GM21423 (cell line): ENCODE results near the gene PRPF38B.
"Not testable (repeated sequence)": the region's sequence is repeated elsewhere in the genome, so short reads cannot be mapped to it uniquely, and the experiment has no call there.

Experiments used
- ATAC-seq: cut with Tn5 transposase; IDR thresholded peaks from one replicate; pipeline ENCODE4 v1.9.1; 2021; ENCODE audit warnings: mild to moderate bottlenecking, moderate library complexity; ENCODE audit not compliant: unreplicated experiment

PRPF38B gene

DNA sequence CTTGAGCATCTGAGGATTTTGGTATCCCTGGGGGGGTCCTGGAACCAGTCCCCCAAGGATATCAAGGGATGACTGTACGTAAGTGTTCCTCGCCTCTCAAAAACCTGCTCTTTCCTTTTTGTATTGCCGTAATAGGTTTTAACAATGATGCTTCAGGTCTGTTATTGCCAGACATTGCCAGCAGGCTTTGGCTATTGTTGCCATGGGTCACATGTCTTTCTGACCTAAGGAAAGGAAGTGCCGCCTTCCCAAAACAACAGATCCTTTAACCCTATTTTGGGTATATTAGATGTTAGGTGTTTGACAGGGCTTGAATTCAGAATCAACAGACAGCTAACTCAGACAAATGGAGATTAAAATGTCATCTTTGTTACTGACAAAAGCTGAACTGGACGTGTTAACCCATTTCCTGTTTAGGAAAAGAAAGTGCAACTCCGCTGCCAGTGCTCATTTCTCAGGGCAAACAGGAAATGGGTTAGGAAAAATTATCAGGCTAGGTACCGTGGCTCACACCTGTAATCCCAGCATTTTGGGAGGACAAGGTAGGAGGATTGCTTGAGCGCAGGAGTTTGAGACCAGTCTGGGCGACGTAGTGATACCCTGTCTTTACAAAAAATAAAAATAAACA is 12.4 kb upstream of the PRPF38B start:
- ATAC-seq = no peak

GRCh38 chr1:108681701-108682100 is 10.4 kb upstream of the PRPF38B start:
- not testable (repeated sequence) for ATAC-seq

- ATAC-seq = no peak
Observed at GRCh38 chr1:108685529-108685928, 6.6 kb upstream of the PRPF38B start.

DNA sequence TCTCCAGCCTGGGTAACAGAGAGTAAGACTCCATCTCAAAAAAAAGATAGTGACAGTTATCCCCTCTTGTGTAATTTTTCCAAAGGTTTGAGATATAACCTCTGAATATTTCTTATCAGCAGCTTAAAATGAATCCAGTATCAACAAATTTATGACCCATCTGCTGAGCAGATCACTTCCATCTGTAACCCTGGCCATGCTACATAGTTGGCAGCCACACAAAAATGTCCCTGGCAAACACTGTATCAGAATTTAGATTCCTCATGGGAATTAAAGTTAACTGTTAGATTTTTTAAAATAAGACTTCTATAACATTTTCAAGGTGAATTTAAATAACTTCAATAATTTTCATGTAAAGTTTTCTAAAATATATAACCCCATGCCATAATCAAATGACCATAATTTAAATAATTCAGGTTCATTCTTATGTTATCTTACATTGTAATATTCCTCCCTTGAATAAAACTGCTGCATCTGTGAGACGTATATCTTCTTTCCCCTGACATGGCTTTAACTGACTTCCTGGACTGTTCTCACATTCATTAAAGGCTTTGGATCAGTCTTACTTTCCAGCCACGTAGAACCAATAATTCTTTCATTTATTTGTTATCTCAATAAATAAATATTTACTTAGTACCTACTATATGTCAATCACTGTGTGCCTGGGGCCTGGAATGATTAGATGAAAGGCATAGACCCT is 5.3 kb upstream of the PRPF38B start:
- no peak for ATAC-seq

DNA sequence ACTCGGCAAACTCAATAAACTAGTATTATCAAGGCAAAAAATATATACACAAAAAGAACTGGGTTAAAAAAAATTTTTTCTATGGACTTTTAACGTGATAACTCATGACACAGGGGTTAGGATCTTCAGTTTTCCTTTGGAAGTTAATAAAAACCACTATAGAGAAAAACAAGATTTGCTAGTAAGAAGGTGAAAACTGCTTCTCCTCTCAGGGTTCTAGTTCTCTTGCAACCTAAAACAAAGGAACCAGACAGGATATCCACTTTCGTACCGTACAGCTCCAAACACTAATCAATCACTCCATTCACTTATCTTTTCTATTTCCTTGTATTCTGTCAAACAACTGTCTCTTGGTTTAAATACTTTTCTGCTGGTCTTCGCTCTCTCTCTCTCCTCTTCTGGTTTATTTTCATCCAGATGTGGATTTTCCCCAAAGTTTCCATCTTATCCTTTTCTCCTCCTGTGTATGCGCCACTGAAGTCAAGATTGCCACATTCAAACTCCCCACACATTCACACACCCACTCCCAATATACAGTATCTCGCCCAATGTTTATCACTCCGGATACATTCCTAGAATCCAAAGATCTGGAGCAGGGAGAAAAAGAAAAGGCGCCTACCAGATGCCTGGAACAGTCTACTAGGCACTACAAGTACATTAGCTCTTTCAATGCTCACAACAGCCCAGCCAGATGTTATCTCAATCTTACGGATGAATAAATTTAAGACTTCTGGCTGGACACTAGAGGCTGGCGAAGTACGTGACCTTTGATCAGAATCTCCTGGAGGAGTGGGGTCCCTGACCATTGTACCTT is 775 bp upstream of the PRPF38B start:
- ATAC-seq = peak; percentile 0

DNA sequence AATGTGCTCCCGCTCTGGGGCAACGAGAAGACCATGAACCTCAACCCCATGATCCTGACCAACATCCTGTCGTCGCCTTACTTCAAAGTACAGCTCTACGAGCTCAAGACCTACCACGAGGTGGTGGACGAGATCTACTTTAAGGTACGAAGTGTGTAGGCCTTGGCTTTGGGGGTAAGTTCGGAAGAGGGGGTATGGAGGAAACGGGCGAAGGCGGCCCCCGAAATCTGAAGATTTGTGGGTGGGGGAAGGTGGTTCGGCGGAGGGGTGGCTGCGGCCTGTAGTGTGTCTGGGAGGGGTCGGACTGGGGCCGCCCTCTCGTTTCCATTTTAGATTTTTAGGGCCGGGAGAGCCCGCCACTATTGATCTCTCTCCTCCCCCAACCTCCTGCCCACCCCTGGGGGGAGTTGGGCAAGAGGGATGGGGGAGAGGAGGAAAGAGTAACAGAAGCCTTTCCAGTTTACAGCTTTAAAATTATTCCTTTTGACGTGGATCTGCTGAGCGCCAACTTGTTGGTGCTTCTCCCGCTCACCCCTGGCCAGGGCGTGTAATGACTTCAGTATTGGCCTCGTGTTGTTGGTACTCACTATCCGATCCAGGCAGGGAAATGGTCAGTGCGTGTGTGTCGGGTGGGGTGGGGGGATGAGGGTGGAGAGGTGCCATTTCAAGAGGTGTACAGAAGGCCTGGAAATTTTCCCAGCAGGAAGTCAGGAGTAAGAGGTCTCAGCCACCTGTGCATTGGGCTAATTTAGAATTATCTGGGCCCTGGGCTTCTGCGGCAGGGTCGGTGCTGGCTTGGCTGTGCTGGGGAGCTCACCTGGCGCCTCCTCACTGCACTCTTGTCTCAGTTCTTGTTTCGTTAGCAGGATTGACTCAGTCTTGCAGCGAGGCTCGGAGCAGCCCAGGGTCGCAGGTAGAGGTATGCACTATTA is 880 bp downstream of the PRPF38B start:
- ATAC-seq = peak; percentile 53

- ATAC-seq = no peak
Observed at GRCh38 chr1:108695535-108695934, 3.4 kb downstream of the PRPF38B start.

GRCh38 chr1:108699375-108700332 is 7.5 kb downstream of the PRPF38B start:
- no peak for ATAC-seq

DNA sequence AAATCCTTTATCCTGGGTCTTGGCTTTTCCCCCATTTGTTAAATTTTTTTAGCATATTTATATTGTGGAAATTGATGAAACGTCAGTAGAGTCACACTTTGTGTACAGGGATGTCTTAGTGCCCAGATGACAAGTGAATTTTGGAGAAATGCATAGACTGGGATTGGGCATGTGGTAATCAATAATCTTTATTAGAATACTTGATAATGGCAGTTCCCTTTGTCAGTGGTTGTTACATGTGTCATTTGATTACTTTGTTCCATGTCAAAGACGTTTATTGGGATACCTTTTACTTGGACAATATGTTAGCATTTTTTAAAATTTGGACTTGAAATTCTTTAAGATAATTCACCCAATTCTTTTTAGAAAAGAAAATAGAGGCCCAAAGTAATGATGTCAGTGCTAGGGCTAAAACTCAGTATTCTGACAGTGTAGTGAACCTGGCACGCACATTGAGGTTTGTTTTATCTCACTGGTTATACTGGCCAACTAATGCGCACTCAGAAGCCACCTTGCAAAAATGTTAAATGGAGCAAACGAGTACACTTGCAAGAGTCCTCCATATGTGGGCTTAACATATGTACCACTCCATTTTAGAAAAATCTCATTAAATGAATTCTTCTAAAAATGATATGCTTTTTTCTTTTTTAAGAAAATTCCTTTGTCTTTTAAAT is 9.2 kb downstream of the PRPF38B start:
- no peak for ATAC-seq

DNA sequence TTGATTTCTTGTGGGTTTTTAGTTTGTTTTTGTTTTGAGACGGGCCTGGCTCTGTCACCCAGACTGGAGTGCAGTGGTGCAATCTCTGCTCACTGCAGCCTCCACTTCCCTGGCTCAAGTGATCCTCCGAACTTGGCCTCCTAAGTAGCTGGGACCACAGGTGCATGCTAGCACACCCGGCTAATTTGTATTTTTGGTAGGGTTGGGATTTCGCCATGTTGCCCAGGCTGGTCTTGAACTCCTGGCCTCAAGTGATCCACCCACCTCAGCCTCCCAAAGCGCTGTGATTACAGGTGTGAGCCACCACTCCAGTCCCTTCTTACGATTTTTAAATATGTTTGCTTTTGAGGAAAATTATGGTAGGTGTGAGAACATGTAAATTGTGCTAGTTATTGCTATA is 10.0 kb downstream of the PRPF38B start:
- not testable (repeated sequence) for ATAC-seq

GRCh38 chr1:108703939-108704338 is 11.8 kb downstream of the PRPF38B start:
- no peak for ATAC-seq

- no peak for ATAC-seq
Observed at GRCh38 chr1:108704496-108704895, 12.4 kb downstream of the PRPF38B start.

GRCh38 chr1:108706643-108707042 is 14.5 kb downstream of the PRPF38B start:
- no peak for ATAC-seq

DNA sequence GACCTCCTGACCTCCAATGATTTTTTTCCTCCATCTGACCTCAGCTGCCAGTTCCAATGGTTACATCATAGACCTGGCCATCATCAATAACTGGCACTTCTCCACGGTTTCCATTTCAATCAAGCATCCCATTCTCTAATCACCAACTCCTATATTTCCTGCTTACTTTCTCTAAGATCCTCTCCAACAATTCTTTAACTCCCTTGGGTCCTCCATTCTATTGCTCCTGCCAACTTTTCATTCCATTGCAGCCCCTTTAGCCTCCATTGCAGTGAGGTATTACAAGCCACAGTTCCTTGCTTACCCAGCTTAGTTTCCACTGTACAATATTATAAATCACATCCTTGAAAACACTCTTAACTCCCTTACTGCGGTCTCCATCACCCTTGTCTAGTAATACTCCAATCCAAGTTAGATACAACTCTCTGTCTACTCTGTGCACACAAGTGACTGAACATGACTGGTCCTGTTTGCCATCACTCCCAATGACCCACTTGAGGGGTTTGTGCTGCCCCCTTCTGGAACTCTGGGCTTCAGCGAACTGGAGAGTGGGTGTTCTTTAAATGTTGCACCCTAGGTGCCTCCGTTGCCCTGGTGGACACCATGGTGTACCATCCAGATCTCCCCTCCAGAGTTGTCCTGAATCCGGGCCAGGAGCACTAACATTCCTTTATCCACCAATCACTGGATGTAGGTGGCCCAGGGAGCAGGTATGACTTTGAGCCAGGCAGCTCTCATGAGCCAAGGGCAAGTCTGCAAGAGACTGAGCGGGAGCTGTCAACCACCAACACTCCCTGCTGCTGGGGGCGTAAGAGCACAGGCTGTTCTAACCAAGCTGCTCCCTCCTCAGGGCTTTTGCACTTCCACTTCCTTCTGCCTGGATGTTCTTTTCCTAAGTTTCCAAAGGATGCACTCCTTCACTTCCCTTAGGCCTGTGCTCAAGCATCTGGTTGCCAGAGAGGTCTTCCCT is 16.9 kb downstream of the PRPF38B start:
- peak; percentile 55 for ATAC-seq

DNA sequence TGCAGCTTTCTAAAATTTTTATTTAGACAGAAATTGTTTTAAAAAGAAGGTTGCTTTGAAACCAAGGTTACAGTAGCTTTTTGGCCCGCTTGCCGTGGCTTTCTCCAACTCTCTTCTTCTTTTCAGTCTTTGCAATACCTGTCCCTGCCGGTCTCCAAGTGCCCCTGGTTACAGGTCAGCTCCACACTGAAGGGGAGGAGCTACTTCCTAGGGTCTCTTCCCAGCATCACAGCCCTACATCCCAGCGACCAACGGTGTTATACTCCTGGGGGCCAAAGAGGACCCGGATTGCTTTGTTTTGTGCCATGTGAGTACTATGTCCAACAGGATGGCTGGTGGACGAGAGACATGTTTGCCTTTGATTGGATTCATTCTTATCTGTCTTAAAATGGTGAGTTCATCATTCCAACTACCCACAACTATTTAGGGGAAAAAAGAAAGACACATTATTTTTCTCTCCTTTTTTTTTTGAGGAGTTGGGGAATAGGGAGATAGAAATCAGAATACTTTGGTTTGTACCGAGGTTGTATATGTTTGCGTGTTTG is 20.6 kb downstream of the PRPF38B start, which contains the start of gene FNDC7:
Gene FNDC7 (plus strand): TSS at position 303 of the 545 bp plus-strand sequence. CDS start 26 bp downstream, at position 329.
- no peak for ATAC-seq

GRCh38 chr1:108715932-108716331 is 23.8 kb downstream of the PRPF38B start:
- ATAC-seq = no peak

DNA sequence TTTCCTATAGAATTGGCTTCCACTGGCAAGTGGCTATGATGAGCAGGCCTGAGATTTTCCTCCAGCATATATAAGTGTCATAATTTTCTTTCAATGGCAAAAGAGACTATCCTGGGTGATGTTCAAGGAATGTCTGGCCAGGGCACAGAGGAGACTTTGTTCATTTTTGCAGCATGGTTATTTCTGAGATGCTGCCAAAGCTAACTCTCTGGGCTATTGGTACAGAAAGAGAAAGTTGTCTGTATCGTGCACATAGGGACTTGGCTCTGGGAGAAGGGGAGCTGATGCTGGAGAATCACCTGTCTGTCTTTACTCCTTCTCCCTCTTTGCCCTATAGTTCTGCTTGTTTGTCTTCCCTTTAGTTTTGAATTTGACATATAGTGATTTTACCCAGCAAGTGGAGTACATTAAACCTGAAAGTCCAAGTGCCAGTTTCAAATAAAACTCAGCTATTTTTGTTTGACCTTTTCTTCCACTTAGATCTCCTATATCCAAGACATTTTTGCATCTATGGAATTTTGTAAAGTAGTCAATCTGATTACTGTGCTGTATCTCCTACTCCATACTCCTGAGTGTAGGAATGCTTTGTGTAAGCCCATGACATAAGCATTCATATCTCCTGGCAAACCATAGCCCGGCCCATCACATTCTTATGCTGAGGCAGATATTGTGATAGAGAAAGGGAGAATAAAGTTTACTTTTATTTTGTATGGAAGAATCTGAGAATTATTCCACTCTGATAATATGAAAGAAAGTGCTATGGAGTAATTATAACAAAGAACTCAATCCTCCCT is 24.5 kb downstream of the PRPF38B start:
- no peak for ATAC-seq
